Activated CD4-positive, alpha-beta T cell treated with anti-CD3 and anti-CD28 coated beads, Interleukin-2, amount 50 U/mL, for 16 hours (primary cell): Measurements from ENCODE around the gene CHRNG.
"Not testable (repeated sequence)": the region's sequence is repeated elsewhere in the genome, so short reads cannot be mapped to it uniquely, and the experiment has no call there.

Experiments used
- DNase-seq: peaks from one replicate; pipeline ENCODE4 v3.0.0-alpha.2; 2020

CHRNG gene

DNA sequence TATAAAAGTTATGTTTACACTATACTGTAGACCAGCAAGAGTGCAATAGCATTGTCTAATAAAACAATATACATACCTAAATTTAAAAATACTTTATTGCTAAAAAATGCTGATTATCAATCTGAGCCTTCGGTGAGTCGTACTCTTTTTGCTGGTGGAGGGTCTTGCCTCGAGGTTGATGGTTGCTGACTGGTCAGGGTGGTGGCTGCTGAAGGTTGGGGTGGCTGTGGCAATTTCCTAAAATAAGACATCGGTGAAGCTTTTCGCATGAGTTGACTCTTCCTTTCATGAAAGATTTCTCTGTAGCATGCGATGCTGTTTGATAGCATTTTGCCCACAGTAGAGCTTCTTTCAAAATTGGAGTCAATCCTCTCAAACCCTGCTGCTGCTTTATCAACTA lies 8.5 kb downstream of the CHRNG start:
- DNase-seq: no peak

DNA sequence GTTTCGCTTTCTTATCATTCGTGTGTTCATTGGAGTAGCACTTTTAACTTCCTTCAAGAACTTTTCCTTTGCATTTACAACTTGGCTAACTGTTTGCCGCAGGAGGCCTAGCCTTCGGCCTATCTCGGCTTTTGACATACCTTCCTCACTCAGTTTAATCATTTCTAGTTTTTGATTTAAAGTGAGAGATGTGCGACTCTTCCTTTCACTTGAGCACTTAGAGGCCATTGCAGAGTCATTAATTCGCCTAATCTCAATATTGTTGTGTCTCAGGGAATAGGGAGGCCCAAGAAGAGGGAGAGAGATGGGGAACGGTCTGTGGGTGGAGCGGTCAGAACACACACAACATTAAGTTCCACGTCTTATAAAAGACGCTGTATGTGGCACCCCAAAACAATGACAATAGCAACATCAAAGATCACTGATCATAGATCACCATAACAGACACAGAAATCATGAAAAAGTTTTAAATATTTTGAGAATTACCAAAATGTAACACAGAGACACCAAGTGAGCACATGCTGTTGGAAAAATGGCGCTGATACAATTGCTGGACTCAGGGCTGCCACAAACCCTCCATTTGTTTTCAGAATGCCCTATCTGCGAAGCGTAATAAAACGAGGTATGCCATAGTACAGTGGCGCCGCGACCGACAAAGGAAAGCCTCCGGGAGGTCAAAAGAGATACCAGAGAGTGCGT lies 10.3 kb downstream of the CHRNG start:
- no peak for DNase-seq

DNA sequence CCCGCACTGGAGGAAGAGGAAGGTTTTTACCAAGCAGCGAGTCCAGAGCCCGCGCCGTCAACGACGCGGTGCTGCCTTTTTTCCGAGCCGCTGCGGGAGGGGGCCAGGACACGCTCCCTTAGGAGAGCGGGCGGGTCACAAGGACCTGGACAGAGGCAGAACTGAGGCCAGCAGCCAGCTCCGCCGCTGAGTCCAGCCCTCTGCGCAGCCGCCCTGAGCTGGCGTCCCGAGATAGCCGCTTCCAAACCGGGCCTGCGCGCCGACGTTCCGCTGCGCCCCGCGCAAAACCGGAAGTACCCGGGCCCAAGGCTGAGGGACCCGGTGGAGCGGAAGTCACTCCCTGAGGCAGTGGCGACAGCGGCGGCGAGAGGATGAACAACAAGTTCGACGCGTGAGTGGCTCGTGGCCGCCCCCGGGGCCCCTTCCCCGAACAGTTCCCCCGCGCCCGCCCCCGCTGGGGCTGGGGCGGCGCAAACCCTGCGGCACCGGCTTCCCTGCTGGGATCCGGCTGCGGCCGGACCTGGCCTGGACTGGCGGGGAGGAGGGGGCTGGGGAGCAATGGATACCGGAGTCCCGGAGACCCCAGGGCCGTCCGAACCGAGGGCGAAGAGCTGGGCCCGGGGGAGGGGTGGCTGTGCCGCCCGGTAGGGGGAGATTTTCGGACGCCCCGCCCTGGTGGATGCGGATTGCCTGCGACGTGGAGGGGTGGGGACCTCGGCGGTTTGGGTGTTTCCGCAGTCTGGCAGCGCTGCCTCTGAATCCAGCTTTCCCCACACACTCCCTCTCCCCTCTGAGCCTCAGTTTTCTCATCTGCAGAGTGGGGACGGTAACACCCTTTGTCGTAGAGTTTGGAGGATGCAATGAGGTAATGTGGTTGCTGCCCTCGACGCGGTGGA lies 11.1 kb downstream of the CHRNG start, which contains the start of the genes EIF4E2 and TIGD1:
Gene EIF4E2, plus strand, starts transcription at position 336 of the 896 bp plus-strand sequence. Its CDS starts 36 bp downstream, at position 372.
Gene TIGD1, minus strand, starts transcription at position 204 of the 896 bp plus-strand sequence. CDS start 675 bp downstream, outside the sequence.
- peak; percentile 95 for DNase-seq

DNA sequence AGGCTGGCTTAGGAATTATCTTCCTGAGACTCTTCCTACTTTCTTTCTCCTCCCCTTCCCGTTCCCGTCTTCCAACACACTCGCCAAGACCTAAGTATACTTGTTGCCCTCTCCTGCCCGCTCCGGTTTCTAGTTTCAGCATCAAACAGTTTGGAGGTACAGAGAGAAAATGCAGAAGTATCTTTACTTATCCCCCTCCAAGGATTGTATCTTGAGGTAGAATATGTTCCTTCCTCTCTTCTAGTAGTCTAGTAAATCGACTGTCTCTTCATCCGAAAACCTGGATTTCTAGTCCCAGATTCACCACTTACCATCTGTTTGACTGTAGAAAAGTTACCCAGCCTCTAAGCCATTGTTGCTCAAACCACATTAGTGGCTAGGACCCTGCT lies 11.8 kb downstream of the CHRNG start:
- no peak for DNase-seq

DNA sequence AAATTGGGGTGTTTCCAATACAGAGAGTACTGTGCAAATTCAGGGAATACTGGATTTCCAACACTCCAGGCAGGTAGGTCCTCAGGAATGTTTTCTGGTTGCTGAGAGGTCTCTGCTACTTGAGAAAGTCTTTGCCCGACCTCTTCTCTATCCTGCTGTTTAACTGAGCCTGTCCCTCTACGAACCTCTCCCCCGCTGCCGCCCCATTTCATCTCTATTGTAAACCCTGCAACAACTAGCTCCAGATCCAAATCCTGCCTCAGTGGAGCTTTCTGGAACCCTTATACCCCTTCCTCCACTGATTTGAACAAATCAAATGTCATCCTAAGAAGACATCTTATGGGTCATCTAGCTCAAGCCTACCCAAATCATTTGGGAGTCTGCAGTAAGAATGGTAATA lies 12.3 kb downstream of the CHRNG start:
- no peak for DNase-seq

DNA sequence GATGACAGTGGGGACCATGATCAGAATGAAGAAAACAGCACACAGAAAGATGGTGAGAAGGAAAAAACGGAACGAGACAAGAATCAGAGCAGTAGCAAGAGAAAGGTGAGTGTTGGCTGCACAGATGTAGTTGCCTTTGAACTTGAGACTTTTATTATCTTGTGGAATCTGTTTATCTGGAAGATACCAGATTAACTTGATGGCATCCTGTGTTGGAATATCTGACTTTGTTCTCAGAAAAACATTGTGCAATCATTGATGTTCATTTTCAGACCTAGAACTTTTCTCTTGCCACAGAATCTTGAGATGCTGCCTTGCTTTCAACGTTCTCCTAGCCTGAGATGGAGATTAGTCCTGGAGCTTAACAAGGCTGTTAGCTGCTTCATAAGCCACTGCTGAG lies 16.9 kb downstream of the CHRNG start:
- no peak for DNase-seq

GRCh38 chr2:232562515-232563151 lies 23.1 kb downstream of the CHRNG start:
- DNase-seq: no peak

GRCh38 chr2:232563580-232563979 lies 24.1 kb downstream of the CHRNG start:
- DNase-seq: no peak

DNA sequence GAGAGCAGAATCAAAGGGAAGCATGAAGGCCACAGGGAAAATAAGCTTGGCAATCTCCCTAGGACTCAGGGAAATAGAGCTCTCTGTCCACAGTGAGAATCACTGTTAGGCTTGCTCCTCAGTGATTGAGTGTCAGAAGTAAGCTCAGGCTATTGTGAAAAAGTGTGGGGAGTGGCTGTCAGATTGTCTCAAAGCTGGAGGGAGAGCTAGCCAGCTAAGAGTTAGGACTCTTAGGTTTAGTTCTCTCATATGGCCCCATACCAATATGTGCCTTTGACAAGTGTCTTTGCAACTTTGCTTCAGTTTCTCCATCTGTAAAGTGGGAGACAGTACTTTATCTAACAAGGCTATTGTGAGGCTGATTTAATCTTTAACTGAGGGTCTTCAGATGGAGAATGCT lies 28.2 kb downstream of the CHRNG start:
- DNase-seq: no peak

- DNase-seq: no peak
These were observed 28.7 kb downstream of the CHRNG start for GRCh38 chr2:232568161-232568560.

GRCh38 chr2:232569541-232569940 lies 30.0 kb downstream of the CHRNG start:
- no peak for DNase-seq

DNA sequence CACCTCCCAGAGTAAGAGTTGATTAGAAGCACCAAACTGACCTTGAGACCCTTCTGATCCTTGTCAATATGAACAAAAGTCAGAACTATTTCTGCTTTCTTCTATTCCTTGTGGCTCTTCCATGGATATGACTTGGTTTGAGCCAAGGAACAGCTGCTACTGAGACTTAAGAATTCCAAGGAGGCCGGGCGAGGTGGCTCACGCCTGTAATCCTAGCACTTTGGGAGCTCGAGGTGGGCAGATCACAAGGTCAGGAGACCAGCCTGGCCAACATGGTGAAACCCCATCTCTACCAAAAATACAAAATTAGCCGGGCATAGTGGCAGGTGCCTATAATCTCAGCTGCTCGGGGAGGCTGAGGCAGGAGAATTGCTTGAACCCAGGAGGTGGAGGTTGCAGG lies 31.0 kb downstream of the CHRNG start:
- DNase-seq: not testable (repeated sequence)

DNA sequence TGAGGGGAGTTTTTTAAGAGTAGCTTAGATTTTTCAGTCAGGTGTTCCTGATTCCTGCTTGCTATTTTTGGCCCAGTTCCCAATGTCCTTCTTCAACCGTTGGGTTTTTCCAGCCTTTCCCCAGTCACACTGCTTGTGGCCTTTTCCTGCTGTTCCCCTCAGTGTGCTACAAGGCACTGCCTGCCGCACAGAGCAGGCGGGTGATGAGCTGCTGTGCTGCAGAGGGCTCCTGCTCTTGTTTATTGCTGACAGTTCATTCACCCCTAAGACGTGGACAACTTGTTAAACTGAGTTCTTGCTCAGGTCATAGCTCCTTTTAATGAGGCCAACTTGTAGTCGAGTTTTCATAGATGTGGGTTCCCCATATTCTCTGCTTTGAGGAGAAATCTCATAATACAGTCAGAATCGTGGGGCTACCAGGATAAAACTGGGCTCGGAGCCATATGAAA lies 31.6 kb downstream of the CHRNG start:
- no peak for DNase-seq

DNA sequence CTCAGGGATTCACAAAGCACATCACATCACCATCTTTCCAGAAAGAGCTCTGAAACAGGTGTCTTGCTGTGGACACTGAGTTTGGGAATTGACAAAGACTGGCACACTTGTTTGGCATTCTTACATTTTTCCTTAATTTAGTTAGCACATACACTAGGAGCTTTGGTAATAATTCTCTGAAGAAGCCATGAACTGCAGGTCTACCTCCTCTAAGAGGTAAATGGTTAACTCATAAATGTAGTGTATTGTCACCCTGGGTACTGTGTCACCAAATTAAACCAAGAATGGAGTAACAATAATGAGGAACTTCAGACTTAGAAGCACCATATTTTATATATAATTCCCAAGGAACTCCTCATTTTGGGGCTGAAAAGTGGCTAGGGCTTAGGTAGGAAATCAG lies 33.5 kb downstream of the CHRNG start:
- DNase-seq: no peak

- no peak for DNase-seq
These were observed 34.4 kb downstream of the CHRNG start for GRCh38 chr2:232573771-232574435.

DNA sequence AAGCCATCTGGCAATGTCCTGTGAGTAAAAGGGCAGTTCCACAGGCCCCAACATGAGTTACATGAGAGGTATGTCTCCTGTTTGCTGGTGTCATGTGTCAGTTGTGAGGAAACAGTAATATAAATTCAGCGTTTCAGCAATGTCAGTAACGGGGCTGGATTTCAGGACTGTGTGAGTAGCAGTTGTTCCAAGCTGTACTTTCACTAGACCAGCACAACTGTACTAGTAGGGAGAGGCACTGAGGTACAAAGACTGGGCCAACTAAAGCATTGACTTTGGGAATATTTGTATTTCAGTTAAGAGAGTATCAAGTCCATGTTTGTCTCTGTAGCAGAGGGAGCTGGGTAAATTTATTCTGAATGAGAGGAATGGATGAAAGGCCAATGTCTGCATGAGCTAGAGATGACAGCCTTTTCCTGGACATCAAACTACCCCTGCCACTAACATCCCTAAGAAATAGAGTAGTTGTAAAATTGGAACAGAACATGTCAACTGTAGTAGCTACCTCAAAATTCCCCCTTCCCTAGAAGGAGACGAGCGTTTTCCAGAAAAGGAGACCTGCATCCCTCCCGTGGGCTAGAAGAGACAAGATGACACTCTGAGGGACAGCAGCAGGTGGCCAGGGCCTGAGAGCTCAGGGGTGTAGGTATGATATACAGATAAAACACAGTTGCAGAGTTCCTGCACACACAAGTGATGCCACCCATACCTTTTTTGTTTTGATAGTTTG lies 35.3 kb downstream of the CHRNG start:
- DNase-seq: no peak

DNA sequence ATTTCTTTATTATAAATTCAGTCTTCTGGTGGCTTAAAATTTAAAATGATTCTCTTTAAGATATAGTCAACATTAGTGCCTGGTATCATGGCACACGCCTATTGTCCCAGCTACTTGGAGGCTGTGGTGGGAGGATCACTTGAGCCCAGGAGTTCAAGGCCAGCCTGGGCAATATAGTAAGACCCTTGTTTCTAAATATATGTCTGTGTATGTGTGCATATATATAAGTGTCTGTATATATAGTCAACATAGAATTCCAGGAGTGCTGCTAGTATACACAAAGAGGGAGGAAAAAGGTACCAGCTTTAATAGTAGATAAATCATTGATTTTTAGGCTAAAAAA lies 35.9 kb downstream of the CHRNG start:
- DNase-seq: no peak

GRCh38 chr2:232576995-232577394 lies 37.5 kb downstream of the CHRNG start:
- no peak for DNase-seq

- DNase-seq: no peak
These were observed 38.3 kb downstream of the CHRNG start for GRCh38 chr2:232577841-232578240.

DNA sequence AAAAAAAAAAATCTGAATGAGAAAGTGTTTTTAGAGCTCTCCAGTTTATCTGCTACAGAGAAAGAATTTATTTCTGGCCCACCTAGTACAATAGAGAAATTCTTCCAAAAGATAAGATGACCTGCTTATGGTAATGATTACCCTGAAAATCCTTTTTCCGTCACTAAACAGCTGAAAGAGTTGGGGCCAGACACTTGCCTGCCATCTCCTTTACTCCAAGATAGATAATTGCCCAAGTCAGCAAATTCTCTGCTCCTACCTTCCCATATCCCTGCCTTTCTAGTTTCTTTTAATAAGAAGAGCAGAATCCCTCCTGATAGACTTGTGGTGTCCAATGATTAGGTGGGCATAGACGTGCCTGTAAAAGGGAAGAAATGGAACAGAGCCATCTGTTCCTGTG lies 39.1 kb downstream of the CHRNG start:
- DNase-seq: no peak

DNA sequence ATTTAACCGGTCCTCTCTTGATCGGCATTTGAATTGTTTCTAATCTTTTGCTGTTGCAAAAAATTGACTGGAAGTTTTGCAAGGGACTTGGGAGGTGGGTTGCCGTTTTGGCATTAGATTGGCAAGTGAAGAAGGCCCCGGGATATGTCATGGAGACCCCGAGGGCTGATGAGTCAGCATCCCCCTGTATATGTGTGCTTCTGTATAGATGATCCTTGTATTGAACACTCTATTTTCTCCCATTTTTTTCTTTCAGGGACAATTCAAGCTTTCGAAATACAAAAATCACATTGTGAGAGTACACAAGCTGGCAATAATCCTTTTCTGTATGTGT lies 41.1 kb downstream of the CHRNG start:
- no peak for DNase-seq

GRCh38 chr2:232581725-232582124 lies 42.2 kb downstream of the CHRNG start:
- DNase-seq: no peak

- DNase-seq: no peak
These were observed 44.7 kb downstream of the CHRNG start for GRCh38 chr2:232584238-232584637.
